SK-N-MC (cell line): ENCODE data around the gene SPOP.
A peak's percentile ranks its signal among the peaks of the same experiment; 100 is the strongest.

Experiments used
- DNase-seq: peaks from one replicate; pipeline ENCODE4 v3.0.0-alpha.2; 2011; ENCODE audit warnings: low read depth, low spot score
- H3K27ac ChIP-seq: fragments of 200-600 bp; sonication (generic); 2 replicates; pipeline ENCODE4 v1.5.1; 2016; ENCODE audit warnings: mixed run types
- H3K36me3 ChIP-seq: fragments of 200-600 bp; sonication (generic); 2 replicates; pipeline ENCODE4 v1.6.1; 2017; ENCODE audit warnings: antibody characterized with exemption, low read length, mixed read lengths; ENCODE audit not compliant: insufficient read depth
- H3K4me3 ChIP-seq: fragments of 200-600 bp; sonication (generic); 2 replicates; pipeline ENCODE4 v1.5.1; 2016
- H3K9ac ChIP-seq: fragments of 200-600 bp; sonication (generic); 2 replicates; pipeline ENCODE4 v1.8.0; 2017; ENCODE audit warnings: mixed run types, mixed read lengths; ENCODE audit not compliant: insufficient read length
- H3K9me3 ChIP-seq: fragments of 200-600 bp; sonication (generic); 2 replicates; pipeline ENCODE4 v1.6.1; 2017; ENCODE audit warnings: low read depth, mild to moderate bottlenecking, antibody characterized with exemption, low read length, moderate library complexity, mixed read lengths
- EZH2 ChIP-seq: fragments of 200-600 bp; sonication (generic); IDR thresholded peaks from one replicate; pipeline ENCODE4 v1.6.1; 2017; ENCODE audit warnings: antibody characterized with exemption
- FOXP2 ChIP-seq: optimal IDR thresholded peaks from 2 replicates; pipeline ENCODE3; 2011; ENCODE audit warnings: mild to moderate bottlenecking, moderate library complexity; ENCODE audit not compliant: insufficient read depth; ENCODE audit errors: extremely low read length, control extremely low read depth
- POLR2AphosphoS5 ChIP-seq: IDR thresholded peaks from 2 replicates; pipeline ENCODE4 v1.6.1; 2012; ENCODE audit warnings: mild to moderate bottlenecking, low read depth, low read length, borderline replicate concordance

The SPOP gene

DNA sequence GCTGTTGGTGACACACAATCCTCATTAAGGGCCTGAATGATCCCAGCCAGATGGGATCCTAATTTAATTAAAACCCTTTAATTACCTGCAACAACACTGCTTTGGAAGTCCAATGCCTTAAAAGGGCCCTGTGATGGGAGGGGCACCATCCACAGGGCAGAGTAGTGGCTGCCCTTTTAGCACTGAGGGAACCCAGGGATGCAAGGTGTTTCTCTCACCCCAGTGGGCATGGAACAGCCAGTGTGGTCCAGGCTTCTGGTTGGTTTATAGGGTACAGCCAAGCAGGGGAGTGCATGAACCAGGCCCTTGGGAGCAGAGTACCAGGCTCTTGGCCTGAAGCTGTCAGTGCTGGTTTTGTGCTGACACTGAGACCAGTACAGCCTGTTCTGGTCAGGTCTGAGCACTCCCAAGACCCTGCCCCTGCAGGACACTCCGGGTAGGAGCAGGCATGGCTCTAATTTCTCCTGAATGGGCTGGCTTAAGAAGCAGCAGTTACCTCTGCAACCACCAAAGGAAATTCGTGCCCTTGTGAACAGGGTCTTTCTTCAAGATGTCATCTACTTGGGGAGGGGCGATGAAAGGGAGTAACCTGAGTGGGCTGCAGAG is 92.4 kb downstream of the SPOP start:
- TF ChIP-seq EZH2 (no peak), FOXP2 (no peak), POLR2AphosphoS5 (no peak)
- H3K9me3 ChIP-seq = no peaks in the 10 kb centered on the region
- H3K9ac ChIP-seq = no peak overlapping the region
- no peak overlapping the region for H3K4me3 ChIP-seq
- H3K36me3 ChIP-seq = no peaks in the 10 kb centered on the region
- no peak overlapping the region for H3K27ac ChIP-seq
- DNase-seq = no peak

DNA sequence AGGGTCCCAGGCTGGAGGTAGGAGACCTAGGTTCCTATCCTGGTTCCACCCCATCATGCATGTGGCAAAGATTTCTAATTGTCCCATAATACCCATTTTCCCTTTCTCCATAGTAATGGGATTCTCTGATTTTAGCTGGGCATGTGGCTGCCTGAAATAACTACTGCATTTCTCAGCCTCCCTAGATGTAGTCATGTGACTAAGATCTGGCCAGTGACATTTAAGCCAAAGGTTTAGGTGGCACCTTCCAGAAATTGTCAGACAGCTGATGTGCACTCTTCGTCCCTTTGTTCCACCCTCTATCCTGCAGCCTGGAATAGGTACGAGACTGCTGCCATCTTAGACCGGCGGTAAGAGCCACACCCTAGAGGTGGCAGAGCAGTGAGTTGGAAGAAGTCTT is 94.0 kb downstream of the SPOP start:
- no peak overlapping the region for H3K9ac ChIP-seq
- H3K27ac ChIP-seq = no peak overlapping the region
- no peak overlapping the region for H3K4me3 ChIP-seq
- H3K9me3 ChIP-seq = no peaks in the 10 kb centered on the region
- DNase-seq = no peak
- TF ChIP-seq FOXP2 = no peak
- TF ChIP-seq EZH2 = no peak
- TF ChIP-seq POLR2AphosphoS5 = no peak
- H3K36me3 ChIP-seq = no peaks in the 10 kb centered on the region

- Histone ChIP-seq H3K9me3 (no peaks in the 10 kb centered on the region), H3K27ac (no peak overlapping the region), H3K9ac (no peak overlapping the region), H3K4me3 (no peak overlapping the region), H3K36me3 (no peaks in the 10 kb centered on the region)
- no peak for TF ChIP-seq POLR2AphosphoS5
- no peak for TF ChIP-seq FOXP2
- TF ChIP-seq EZH2 = no peak
- no peak for DNase-seq
Measured at GRCh38 chr17:49583226-49583625, 94.7 kb downstream of the SPOP start.

GRCh38 chr17:49582789-49583188 is 95.1 kb downstream of the SPOP start:
- no peaks in the 10 kb centered on the region for H3K9me3 ChIP-seq

GRCh38 chr17:49582055-49582722 is 95.7 kb downstream of the SPOP start:
- Histone ChIP-seq H3K4me3 (no peak overlapping the region), H3K27ac (no peak overlapping the region), H3K36me3 (no peaks in the 10 kb centered on the region), H3K9ac (no peak overlapping the region), H3K9me3 (no peaks in the 10 kb centered on the region)
- DNase-seq = no peak
- TF ChIP-seq FOXP2 (no peak), POLR2AphosphoS5 (no peak), EZH2 (no peak)

More at GRCh38 chr17:49582789-49583188, 95.1 kb downstream of the SPOP start:
- no peak for DNase-seq
- Histone ChIP-seq H3K4me3 (no peak overlapping the region), H3K9ac (no peak overlapping the region), H3K27ac (no peak overlapping the region), H3K36me3 (no peaks in the 10 kb centered on the region)
- TF ChIP-seq FOXP2 (no peak), POLR2AphosphoS5 (no peak), EZH2 (no peak)

GRCh38 chr17:49581648-49581998 is 96.3 kb downstream of the SPOP start:
- Histone ChIP-seq H3K27ac (no peak overlapping the region), H3K4me3 (no peak overlapping the region), H3K36me3 (no peaks in the 10 kb centered on the region), H3K9ac (no peak overlapping the region), H3K9me3 (no peaks in the 10 kb centered on the region)
- DNase-seq = no peak
- TF ChIP-seq POLR2AphosphoS5 (no peak), EZH2 (no peak), FOXP2 (no peak)

DNA sequence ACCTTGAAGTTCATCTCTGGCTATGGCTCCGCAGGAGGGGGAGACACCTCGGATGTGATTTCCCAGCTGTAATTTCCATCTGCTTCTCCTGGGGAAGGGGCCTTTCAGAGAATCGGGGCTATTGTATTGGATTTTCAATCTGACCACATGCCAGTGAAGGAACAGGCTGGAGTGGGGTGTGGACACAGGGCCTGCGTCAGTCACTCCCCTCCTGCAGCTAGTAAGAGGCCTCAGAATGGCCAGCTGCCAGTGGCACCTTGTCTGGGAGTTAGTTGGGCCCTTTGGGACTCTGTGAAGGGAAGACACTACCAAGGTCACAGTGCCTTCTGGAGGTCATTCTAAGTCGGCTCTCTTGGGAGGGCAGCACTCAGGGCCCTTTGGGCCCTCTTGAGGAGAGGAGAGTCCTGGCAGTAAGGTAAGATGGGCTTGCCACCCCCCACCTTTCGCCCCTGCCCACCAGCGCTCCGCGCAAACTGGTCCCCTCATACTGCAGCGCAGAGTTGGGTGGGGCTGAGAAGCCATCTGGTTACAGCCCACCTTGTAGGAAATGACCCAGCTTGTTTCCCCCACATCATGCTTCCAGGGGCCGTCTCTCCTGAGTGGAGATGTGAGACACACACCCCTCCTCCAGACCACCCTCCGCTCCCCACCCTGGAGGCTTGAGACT is 96.8 kb downstream of the SPOP start:
- no peaks in the 10 kb centered on the region for H3K36me3 ChIP-seq
- TF ChIP-seq FOXP2 (no peak), POLR2AphosphoS5 (no peak), EZH2 (no peak)
- no peak overlapping the region for H3K4me3 ChIP-seq
- H3K9ac ChIP-seq = no peak overlapping the region
- H3K27ac ChIP-seq = no peak overlapping the region
- no peak for DNase-seq
- H3K9me3 ChIP-seq = no peaks in the 10 kb centered on the region

- no peak for DNase-seq
- no peak overlapping the region for H3K4me3 ChIP-seq
- H3K36me3 ChIP-seq = no peaks in the 10 kb centered on the region
- H3K27ac ChIP-seq = peak overlapping the region; percentile 44
- no peaks in the 10 kb centered on the region for H3K9me3 ChIP-seq
- TF ChIP-seq FOXP2 (no peak), POLR2AphosphoS5 (no peak), EZH2 (no peak)
- H3K9ac ChIP-seq = no peak overlapping the region
Measured at GRCh38 chr17:49580055-49580721, 97.7 kb downstream of the SPOP start.
